Measurements from ENCODE around the gene MST1.
A peak's percentile ranks its signal among the peaks of the same experiment; 100 is the strongest.

Gene MST1

GRCh38 chr3:49723628-49724551 is 34.6 kb upstream of the MST1 start, which contains the start of gene GMPPB:
Gene GMPPB, minus strand, starts transcription at chr3:49723951. Its CDS starts 225 bp downstream, at chr3:49723726.
- no peaks in the 10 kb centered on the region for H3K27me3 ChIP-seq (ENCODE audit: control insufficient read depth, insufficient read depth, low read length)
- H3K4me3 ChIP-seq (ENCODE audit: low read length), result peak within 1 kb of the TSS; percentile 97
- peak within 1 kb of the TSS; percentile 86 for H3K9ac ChIP-seq (ENCODE audit: low read length)
- peaks cover 26% of the 10 kb centered on the region for H3K36me3 ChIP-seq (ENCODE audit: control insufficient read depth, low read depth, low read length)
- H3K4me1 ChIP-seq (ENCODE audit: control insufficient read depth, low read depth, low read length), result peaks cover 6% of the 10 kb centered on the region
- no peaks in the 10 kb centered on the region for H3K9me3 ChIP-seq (ENCODE audit: control insufficient read depth, low read depth, low read length)
- H3K27ac ChIP-seq (ENCODE audit: low read length), result peak within 1 kb of the TSS; percentile 59

- H3K9me3 ChIP-seq (ENCODE audit: control insufficient read depth, low read depth, low read length), result no peaks in the 10 kb centered on the region
- no peaks in the 10 kb centered on the region for H3K27me3 ChIP-seq (ENCODE audit: control insufficient read depth, insufficient read depth, low read length)
- H3K36me3 ChIP-seq (ENCODE audit: control insufficient read depth, low read depth, low read length), result peaks cover 26% of the 10 kb centered on the region
- H3K4me3 ChIP-seq (ENCODE audit: low read length), result peak overlapping the region; percentile 97
- H3K27ac ChIP-seq (ENCODE audit: low read length), result no peak overlapping the region
- H3K4me1 ChIP-seq (ENCODE audit: control insufficient read depth, low read depth, low read length), result peaks cover 8% of the 10 kb centered on the region
- H3K9ac ChIP-seq (ENCODE audit: low read length), result peak overlapping the region; percentile 84
These were observed 34.0 kb upstream of the MST1 start for GRCh38 chr3:49723296-49723627.

GRCh38 chr3:49722896-49723295 is 33.6 kb upstream of the MST1 start:
- H3K9ac ChIP-seq (ENCODE audit: low read length), result peak overlapping the region; percentile 84
- peaks cover 23% of the 10 kb centered on the region for H3K36me3 ChIP-seq (ENCODE audit: control insufficient read depth, low read depth, low read length)
- no peaks in the 10 kb centered on the region for H3K27me3 ChIP-seq (ENCODE audit: control insufficient read depth, insufficient read depth, low read length)
- peak overlapping the region; percentile 97 for H3K4me3 ChIP-seq (ENCODE audit: low read length)
- H3K27ac ChIP-seq (ENCODE audit: low read length), result no peak overlapping the region
- H3K4me1 ChIP-seq (ENCODE audit: control insufficient read depth, low read depth, low read length), result peaks cover 8% of the 10 kb centered on the region
- no peaks in the 10 kb centered on the region for H3K9me3 ChIP-seq (ENCODE audit: control insufficient read depth, low read depth, low read length)

- peak overlapping the region; percentile 97 for H3K4me3 ChIP-seq (ENCODE audit: low read length)
These were observed 32.9 kb upstream of the MST1 start for GRCh38 chr3:49721896-49722781.

GRCh38 chr3:49721596-49721895 is 32.3 kb upstream of the MST1 start:
- H3K27ac ChIP-seq (ENCODE audit: low read length), result no peak overlapping the region
- H3K9ac ChIP-seq (ENCODE audit: low read length), result no peak overlapping the region
- H3K4me1 ChIP-seq (ENCODE audit: control insufficient read depth, low read depth, low read length), result peaks cover 8% of the 10 kb centered on the region
- no peaks in the 10 kb centered on the region for H3K9me3 ChIP-seq (ENCODE audit: control insufficient read depth, low read depth, low read length)
- peaks cover 10% of the 10 kb centered on the region for H3K36me3 ChIP-seq (ENCODE audit: control insufficient read depth, low read depth, low read length)
- no peak overlapping the region for H3K4me3 ChIP-seq (ENCODE audit: low read length)
- no peaks in the 10 kb centered on the region for H3K27me3 ChIP-seq (ENCODE audit: control insufficient read depth, insufficient read depth, low read length)

More at GRCh38 chr3:49721896-49722781, 32.9 kb upstream of the MST1 start:
- Histone ChIP-seq H3K9ac (ENCODE audit: low read length) (no peak overlapping the region), H3K4me1 (ENCODE audit: control insufficient read depth, low read depth, low read length) (peaks cover 8% of the 10 kb centered on the region), H3K9me3 (ENCODE audit: control insufficient read depth, low read depth, low read length) (no peaks in the 10 kb centered on the region), H3K27ac (ENCODE audit: low read length) (no peak overlapping the region), H3K36me3 (ENCODE audit: control insufficient read depth, low read depth, low read length) (peaks cover 15% of the 10 kb centered on the region), H3K27me3 (ENCODE audit: control insufficient read depth, insufficient read depth, low read length) (no peaks in the 10 kb centered on the region)

- Histone ChIP-seq H3K9me3 (ENCODE audit: control insufficient read depth, low read depth, low read length) (no peaks in the 10 kb centered on the region), H3K9ac (ENCODE audit: low read length) (no peak overlapping the region), H3K27ac (ENCODE audit: low read length) (no peak overlapping the region), H3K4me1 (ENCODE audit: control insufficient read depth, low read depth, low read length) (peaks cover 8% of the 10 kb centered on the region), H3K4me3 (ENCODE audit: low read length) (no peak overlapping the region), H3K27me3 (ENCODE audit: control insufficient read depth, insufficient read depth, low read length) (no peaks in the 10 kb centered on the region), H3K36me3 (ENCODE audit: control insufficient read depth, low read depth, low read length) (peaks cover 10% of the 10 kb centered on the region)
These were observed 31.8 kb upstream of the MST1 start for GRCh38 chr3:49720855-49721595.

- peaks cover 10% of the 10 kb centered on the region for H3K36me3 ChIP-seq (ENCODE audit: control insufficient read depth, low read depth, low read length)
- peaks cover 8% of the 10 kb centered on the region for H3K4me1 ChIP-seq (ENCODE audit: control insufficient read depth, low read depth, low read length)
- no peaks in the 10 kb centered on the region for H3K9me3 ChIP-seq (ENCODE audit: control insufficient read depth, low read depth, low read length)
- no peaks in the 10 kb centered on the region for H3K27me3 ChIP-seq (ENCODE audit: control insufficient read depth, insufficient read depth, low read length)
- peak within 1 kb of the TSS; percentile 69 for H3K4me3 ChIP-seq (ENCODE audit: low read length)
- H3K27ac ChIP-seq (ENCODE audit: low read length), result no peak within 1 kb of the TSS
- H3K9ac ChIP-seq (ENCODE audit: low read length), result peak within 1 kb of the TSS; percentile 68
These were observed 30.1 kb upstream of the MST1 start, which contains the start of gene AMIGO3 for GRCh38 chr3:49719214-49719884. Gene AMIGO3, minus strand, starts transcription at chr3:49719684. Its CDS starts 219 bp downstream, at chr3:49719465.

GRCh38 chr3:49718858-49719213 is 29.6 kb upstream of the MST1 start:
- H3K27ac ChIP-seq (ENCODE audit: low read length), result no peak overlapping the region
- H3K4me1 ChIP-seq (ENCODE audit: control insufficient read depth, low read depth, low read length), result peaks cover 8% of the 10 kb centered on the region
- H3K4me3 ChIP-seq (ENCODE audit: low read length), result peak overlapping the region; percentile 69
- no peaks in the 10 kb centered on the region for H3K27me3 ChIP-seq (ENCODE audit: control insufficient read depth, insufficient read depth, low read length)
- peaks cover 10% of the 10 kb centered on the region for H3K36me3 ChIP-seq (ENCODE audit: control insufficient read depth, low read depth, low read length)
- no peaks in the 10 kb centered on the region for H3K9me3 ChIP-seq (ENCODE audit: control insufficient read depth, low read depth, low read length)
- peak overlapping the region; percentile 68 for H3K9ac ChIP-seq (ENCODE audit: low read length)

GRCh38 chr3:49717959-49718857 is 28.9 kb upstream of the MST1 start:
- Histone ChIP-seq H3K27me3 (ENCODE audit: control insufficient read depth, insufficient read depth, low read length) (no peaks in the 10 kb centered on the region), H3K9ac (ENCODE audit: low read length) (no peak overlapping the region), H3K4me1 (ENCODE audit: control insufficient read depth, low read depth, low read length) (peaks cover 8% of the 10 kb centered on the region), H3K27ac (ENCODE audit: low read length) (no peak overlapping the region), H3K9me3 (ENCODE audit: control insufficient read depth, low read depth, low read length) (no peaks in the 10 kb centered on the region), H3K36me3 (ENCODE audit: control insufficient read depth, low read depth, low read length) (peaks cover 10% of the 10 kb centered on the region), H3K4me3 (ENCODE audit: low read length) (peak overlapping the region; percentile 69)

- no peaks in the 10 kb centered on the region for H3K27me3 ChIP-seq (ENCODE audit: control insufficient read depth, insufficient read depth, low read length)
- H3K4me3 ChIP-seq (ENCODE audit: low read length), result no peak overlapping the region
- no peak overlapping the region for H3K27ac ChIP-seq (ENCODE audit: low read length)
- no peaks in the 10 kb centered on the region for H3K9me3 ChIP-seq (ENCODE audit: control insufficient read depth, low read depth, low read length)
- H3K9ac ChIP-seq (ENCODE audit: low read length), result no peak overlapping the region
- H3K4me1 ChIP-seq (ENCODE audit: control insufficient read depth, low read depth, low read length), result peaks cover 4% of the 10 kb centered on the region
- H3K36me3 ChIP-seq (ENCODE audit: control insufficient read depth, low read depth, low read length), result peaks cover 10% of the 10 kb centered on the region
These were observed 28.1 kb upstream of the MST1 start for GRCh38 chr3:49717211-49717958.
